ENCODE measurements around the gene MAP3K21. TPM values are rescaled to one million over a fixed set of nuclear protein-coding genes. Genes with fewer than 3 reads are reported as not detected.

MAP3K21 gene
- polyA plus RNA-seq, 1 of the 3 experiments (the other 2 are of a cell fraction) = 0.33 TPM

DNA sequence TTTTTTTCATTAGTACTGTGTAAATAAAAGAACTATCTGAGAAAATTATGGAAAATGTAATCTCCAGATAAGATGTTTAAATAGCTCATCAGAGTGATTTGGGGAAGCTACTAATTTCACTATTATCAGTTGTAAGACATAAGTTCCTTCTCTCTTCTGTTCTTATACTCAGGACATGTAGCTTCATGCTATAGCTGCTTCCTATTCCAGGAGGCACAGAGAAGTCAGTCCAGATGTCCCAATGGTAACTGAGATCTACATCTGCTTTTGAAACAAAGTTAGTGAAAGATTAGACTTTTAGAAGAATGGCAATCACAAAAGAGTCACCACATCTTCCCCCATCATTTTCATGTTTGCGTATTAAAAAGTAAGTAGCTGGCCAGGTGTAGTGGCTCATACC, 5.6 kb downstream of the MAP3K21 start:
- no peak for DNase-seq

DNA sequence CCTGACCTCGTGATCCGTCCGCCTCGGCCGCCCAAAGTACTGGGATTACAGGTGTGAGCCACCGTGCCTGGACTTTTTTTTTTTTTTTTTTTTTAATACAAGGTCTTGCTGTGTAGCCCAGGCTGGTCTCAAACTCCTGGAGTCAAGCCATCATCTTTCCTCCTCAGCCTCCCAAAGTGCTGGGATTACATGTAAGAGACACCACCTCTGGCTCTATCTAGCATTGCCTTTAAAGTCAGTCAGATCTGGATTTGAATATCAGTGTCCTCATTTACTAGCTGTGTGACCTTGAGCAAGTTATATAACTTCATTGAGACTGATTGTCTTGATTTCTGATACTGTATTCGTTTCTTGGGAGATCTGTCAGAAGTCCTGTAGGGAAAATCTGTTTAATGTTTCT, 6.6 kb downstream of the MAP3K21 start:
- H3K27ac ChIP-seq (ENCODE audit: low read depth in 2 of 2, low read length in 1 of 2) = no peak overlapping the region
- no peaks in the 10 kb centered on the region for H3K79me2 ChIP-seq (ENCODE audit: insufficient read depth)
- WGBS (ENCODE audit: low lambda C conversion rate) = 75% methylated on average over 7 of the region's 7 CpGs
- DNase-seq = no peak
- TF ChIP-seq PBX3 (IDR thresholded peaks at IDR 0.05) (no peak), RFX5 (IDR thresholded peaks at IDR 0.05; ENCODE audit: low read length) (no peak), GATA2 (CRISPR knock-in tag; IDR thresholded peaks at IDR 0.05) (no peak)
- no peak overlapping the region for H3K9ac ChIP-seq
- H3F3A ChIP-seq (replicated peaks; ENCODE audit: insufficient read depth) = no peaks in the 10 kb centered on the region
- ChIA-PET POLR2A (no interaction called here), CTCF (interaction anchor here (1.1 to 1.6 kb wide), 2 partner anchors 8 to 29 kb away, joined by 4 to 5 read pairs; no protein-coding TSS in a partner anchor)
- H3K9me3 ChIP-seq = no peaks in the 10 kb centered on the region
- H3K27me3 ChIP-seq (ENCODE audit: insufficient read depth) = peaks cover 2% of the 10 kb centered on the region; the same call in 1 of the 2 replicates
- no peaks in the 10 kb centered on the region for H3K9me2 ChIP-seq
- H2AFZ ChIP-seq (ENCODE audit: low read depth) = no peak overlapping the region
- no peaks in the 10 kb centered on the region for H3K36me3 ChIP-seq (replicated peaks in 1 of 2; ENCODE audit: control insufficient read depth in 1 of 2, insufficient read depth in 2 of 2, low read length in 1 of 2)
- no peak overlapping the region for H3K4me2 ChIP-seq
- H3K4me3 ChIP-seq (ENCODE audit: low read depth in 2 of 2, low read length in 1 of 2) = no peak overlapping the region
- no peaks in the 10 kb centered on the region; a peak in 1 of 4 replicates for H3K4me1 ChIP-seq (ENCODE audit: control insufficient read depth in 1 of 2, insufficient read depth in 2 of 2, low read depth in 1 of 2, low read length in 1 of 2)
- no peaks in the 10 kb centered on the region for H4K20me1 ChIP-seq (ENCODE audit: insufficient read depth)

More for the DNA sequence above, 5.6 kb downstream of the MAP3K21 start:
- H3K9me3 ChIP-seq = no peaks in the 10 kb centered on the region
- TF ChIP-seq EP300 (IDR thresholded peaks at IDR 0.05; ENCODE audit: borderline replicate concordance in 1 of 2, low read depth in 1 of 2, low read length in 1 of 2) (no peak), FOSL2 (IDR thresholded peaks at IDR 0.05; ENCODE audit: borderline replicate concordance, low read depth) (no peak), RAD21 (IDR thresholded peaks at IDR 0.05; ENCODE audit: low read length) (no peak), CHD2 (IDR thresholded peaks at IDR 0.05; ENCODE audit: low read length, partially characterized antibody) (no peak), FOXM1 (IDR thresholded peaks at IDR 0.05; ENCODE audit: low read depth) (no peak), NRF1 (IDR thresholded peaks at IDR 0.05; ENCODE audit: low read depth, low read length) (no peak), ELF1 (IDR thresholded peaks at IDR 0.05) (no peak), RCOR1 (IDR thresholded peaks at IDR 0.05; ENCODE audit: low read length) (no peak)
- TF ChIP-seq, protein P1, sequence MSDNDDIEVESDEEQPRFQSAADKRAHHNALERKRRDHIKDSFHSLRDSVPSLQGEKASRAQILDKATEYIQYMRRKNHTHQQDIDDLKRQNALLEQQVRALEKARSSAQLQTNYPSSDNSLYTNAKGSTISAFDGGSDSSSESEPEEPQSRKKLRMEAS (IDR thresholded peaks at IDR 0.05; ENCODE audit: low read depth) = no peak
- H3K4me1 ChIP-seq (ENCODE audit: control insufficient read depth in 1 of 2, insufficient read depth in 2 of 2, low read depth in 1 of 2, low read length in 1 of 2) = peaks cover 0 to 9% of the 10 kb centered on the region in 2 experiments; a peak in 1 of 4 replicates
- no peak overlapping the region for H2AFZ ChIP-seq (ENCODE audit: low read depth)
- no peaks in the 10 kb centered on the region for H3K79me2 ChIP-seq (ENCODE audit: insufficient read depth)
- no peak overlapping the region for H3K9ac ChIP-seq
- peaks cover 8% of the 10 kb centered on the region for H3K27me3 ChIP-seq (ENCODE audit: insufficient read depth)
- H3K9me2 ChIP-seq = no peaks in the 10 kb centered on the region
- H4K20me1 ChIP-seq (ENCODE audit: insufficient read depth) = no peaks in the 10 kb centered on the region
- no peak overlapping the region for H3K4me3 ChIP-seq (ENCODE audit: low read depth in 2 of 2, low read length in 1 of 2)
- CTCF ChIA-PET = interaction anchor here (0.6 to 1.9 kb wide), 6 partner anchors 9 to 458 kb away, joined by 4 to 7 read pairs (median 4); no protein-coding TSS in a partner anchor
- WGBS (ENCODE audit: low lambda C conversion rate) = 90% methylated on average over 1 of the region's 1 CpG
- H3K36me3 ChIP-seq (replicated peaks in 1 of 2; ENCODE audit: control insufficient read depth in 1 of 2, insufficient read depth in 2 of 2, low read length in 1 of 2) = no peaks in the 10 kb centered on the region
- no peaks in the 10 kb centered on the region for H3F3A ChIP-seq (replicated peaks; ENCODE audit: insufficient read depth)
- no peak overlapping the region for H3K4me2 ChIP-seq
- no peak overlapping the region for H3K27ac ChIP-seq (ENCODE audit: low read depth in 2 of 2, low read length in 1 of 2)
- POLR2A ChIA-PET = no interaction called here

All from SK-N-SH (cell line).